ENCODE data around the gene PRRT1B.

The PRRT1B gene

GRCh38 chr9:131562032-131562959 lies 17.0 kb downstream of the PRRT1B start:
- H3K4me1 ChIP-seq (ENCODE audit: insufficient read depth, low read length, poor library complexity, severe bottlenecking), result no peaks in the 10 kb centered on the region

DNA sequence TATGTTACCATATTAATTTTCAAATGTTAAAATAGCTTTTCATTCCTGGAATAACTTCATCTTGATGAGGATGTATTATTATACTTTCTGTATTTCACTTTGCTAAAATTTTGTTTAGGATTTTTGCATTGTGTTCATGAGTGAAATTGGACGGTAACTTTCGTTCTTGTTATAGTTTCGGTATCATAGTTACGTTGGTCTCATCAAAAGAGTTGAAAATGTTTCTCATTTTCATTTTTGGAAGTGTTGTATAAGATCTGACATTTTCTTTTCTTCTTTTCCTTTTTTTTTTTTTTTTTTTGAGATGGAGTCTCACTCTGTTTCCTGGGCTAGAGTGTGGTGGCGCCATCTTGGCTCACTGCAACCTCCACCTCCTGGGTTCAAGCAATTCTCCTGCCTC lies 20.0 kb downstream of the PRRT1B start:
- Histone ChIP-seq H4K20me1 (ENCODE audit: insufficient read depth, low read length, poor library complexity, severe bottlenecking) (no peaks in the 10 kb centered on the region), H3K4me2 (ENCODE audit: low read depth, low read length, poor library complexity, severe bottlenecking) (no peak overlapping the region), H3F3A (ENCODE audit: low read depth) (no peaks in the 10 kb centered on the region), H3K9ac (ENCODE audit: low read depth, low read length, poor library complexity, severe bottlenecking) (no peak overlapping the region), H3K36me3 (ENCODE audit: insufficient read depth, low read length) (no peaks in the 10 kb centered on the region), H3K27me3 (ENCODE audit: insufficient read depth, low read length, poor library complexity, severe bottlenecking) (no peaks in the 10 kb centered on the region), H3K4me1 (ENCODE audit: insufficient read depth, low read length, poor library complexity, severe bottlenecking) (no peaks in the 10 kb centered on the region), H3K79me2 (ENCODE audit: insufficient read depth, low read length) (no peaks in the 10 kb centered on the region), H3K9me3 (ENCODE audit: insufficient read depth, low read depth, low read length) (0 out of 2 replicates have a peak, but pooled peaks cover 4% of the 10 kb centered on the region), H3K4me3 (ENCODE audit: low read length, poor library complexity, severe bottlenecking) (no peak overlapping the region), H3K9me2 (replicated peaks; ENCODE audit: low read depth, low read length) (no peaks in the 10 kb centered on the region), H2AFZ (ENCODE audit: low read length) (no peak overlapping the region)
- no peak for TF ChIP-seq EZH2phosphoT487 (IDR thresholded peaks at IDR 0.05; ENCODE audit: borderline replicate concordance)
- no peak for TF ChIP-seq CTCF (conservative IDR thresholded peaks at IDR 0.05; ENCODE audit: low read length)

More at GRCh38 chr9:131562032-131562959, 17.0 kb downstream of the PRRT1B start:
- no peaks in the 10 kb centered on the region for H3F3A ChIP-seq (ENCODE audit: low read depth)
- H3K9me3 ChIP-seq (ENCODE audit: insufficient read depth, low read depth, low read length), result 0 out of 2 replicates have a peak, but pooled peaks cover 4% of the 10 kb centered on the region
- no peak overlapping the region for H3K4me3 ChIP-seq (ENCODE audit: low read length, poor library complexity, severe bottlenecking)
- H3K79me2 ChIP-seq (ENCODE audit: insufficient read depth, low read length), result no peaks in the 10 kb centered on the region
- no peaks in the 10 kb centered on the region for H3K9me2 ChIP-seq (replicated peaks; ENCODE audit: low read depth, low read length)
- H3K27me3 ChIP-seq (ENCODE audit: insufficient read depth, low read length, poor library complexity, severe bottlenecking), result no peaks in the 10 kb centered on the region
- TF ChIP-seq EZH2phosphoT487 (IDR thresholded peaks at IDR 0.05; ENCODE audit: borderline replicate concordance) (no peak), CTCF (conservative IDR thresholded peaks at IDR 0.05; ENCODE audit: low read length) (no peak)
- H3K4me2 ChIP-seq (ENCODE audit: low read depth, low read length, poor library complexity, severe bottlenecking), result no peak overlapping the region
- H2AFZ ChIP-seq (ENCODE audit: low read length), result no peak overlapping the region
- no peaks in the 10 kb centered on the region for H3K36me3 ChIP-seq (ENCODE audit: insufficient read depth, low read length)
- no peak overlapping the region for H3K9ac ChIP-seq (ENCODE audit: low read depth, low read length, poor library complexity, severe bottlenecking)
- no peaks in the 10 kb centered on the region for H4K20me1 ChIP-seq (ENCODE audit: insufficient read depth, low read length, poor library complexity, severe bottlenecking)

GRCh38 chr9:131566158-131566557 lies 20.8 kb downstream of the PRRT1B start:
- Histone ChIP-seq H3K27me3 (ENCODE audit: insufficient read depth, low read length, poor library complexity, severe bottlenecking) (no peaks in the 10 kb centered on the region), H4K20me1 (ENCODE audit: insufficient read depth, low read length, poor library complexity, severe bottlenecking) (no peaks in the 10 kb centered on the region), H3F3A (ENCODE audit: low read depth) (no peaks in the 10 kb centered on the region), H3K4me2 (ENCODE audit: low read depth, low read length, poor library complexity, severe bottlenecking) (no peak overlapping the region), H3K9me3 (ENCODE audit: insufficient read depth, low read depth, low read length) (0 out of 2 replicates have a peak, but pooled peaks cover 4% of the 10 kb centered on the region), H3K4me1 (ENCODE audit: insufficient read depth, low read length, poor library complexity, severe bottlenecking) (no peaks in the 10 kb centered on the region), H3K79me2 (ENCODE audit: insufficient read depth, low read length) (no peaks in the 10 kb centered on the region), H3K36me3 (ENCODE audit: insufficient read depth, low read length) (no peaks in the 10 kb centered on the region), H2AFZ (ENCODE audit: low read length) (no peak overlapping the region), H3K4me3 (ENCODE audit: low read length, poor library complexity, severe bottlenecking) (no peak overlapping the region), H3K9ac (ENCODE audit: low read depth, low read length, poor library complexity, severe bottlenecking) (no peak overlapping the region), H3K9me2 (replicated peaks; ENCODE audit: low read depth, low read length) (no peaks in the 10 kb centered on the region)
- TF ChIP-seq CTCF (conservative IDR thresholded peaks at IDR 0.05; ENCODE audit: low read length), result no peak
- no peak for TF ChIP-seq EZH2phosphoT487 (IDR thresholded peaks at IDR 0.05; ENCODE audit: borderline replicate concordance)

All from Loucy (cell line).